ENCODE measurements around the gene DNAH2. TPM values are rescaled to one million over a fixed set of nuclear protein-coding genes. Genes with fewer than 3 reads are reported as not detected.

DNAH2 gene
- total and polyA plus RNA-seq, 4 donors = 1.5 to 14.0 (median 7.6) TPM

DNA sequence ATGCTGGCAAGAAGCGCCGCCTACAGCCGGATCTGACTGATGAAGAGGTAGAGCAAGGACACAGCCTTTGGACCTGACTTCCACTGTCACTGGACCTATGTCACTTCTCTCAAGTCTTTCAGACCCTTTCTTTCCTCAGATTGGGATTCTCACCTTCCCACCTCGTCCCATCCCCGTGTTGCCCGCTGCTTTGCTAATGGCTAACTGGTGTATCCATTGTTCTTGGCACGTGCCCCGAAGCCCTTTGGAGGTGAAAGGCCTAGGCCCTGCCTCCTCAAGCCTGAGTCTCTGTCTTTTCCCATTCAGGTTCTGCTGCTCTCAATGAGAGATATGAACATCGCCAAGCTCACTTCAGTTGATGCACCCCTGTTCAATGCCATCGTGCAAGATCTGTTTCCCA lies 63.2 kb downstream of the DNAH2 start:
- 93 to 97% methylated on average over 10 of the region's 10 CpGs for WGBS, 2 donors
- Histone ChIP-seq H3K4me1 (ENCODE audit: control insufficient read depth in 5 of 5, insufficient read depth in 5 of 5, low read length in 5 of 5) (no peaks in the 10 kb centered on the region), H3K27ac (ENCODE audit: low read depth in 1 of 2, low read length in 1 of 2) (no peak overlapping the region), H3K4me3 (no peak overlapping the region), H3K27me3 (ENCODE audit: control insufficient read depth in 3 of 3, insufficient read depth in 3 of 3, low read length in 2 of 3) (peaks cover 0 to 2% (median 0%) of the 10 kb centered on the region in 3 donors), H3K9me3 (ENCODE audit: control insufficient read depth in 4 of 4, insufficient read depth in 3 of 4, low read length in 3 of 4) (no peaks in the 10 kb centered on the region), H3K36me3 (ENCODE audit: control insufficient read depth in 4 of 4, insufficient read depth in 4 of 4, low read length in 4 of 4) (no peaks in the 10 kb centered on the region), H3K9ac (ENCODE audit: insufficient read depth in 1 of 2, low read length in 2 of 2) (no peak overlapping the region)
- TF ChIP-seq, protein P1, sequence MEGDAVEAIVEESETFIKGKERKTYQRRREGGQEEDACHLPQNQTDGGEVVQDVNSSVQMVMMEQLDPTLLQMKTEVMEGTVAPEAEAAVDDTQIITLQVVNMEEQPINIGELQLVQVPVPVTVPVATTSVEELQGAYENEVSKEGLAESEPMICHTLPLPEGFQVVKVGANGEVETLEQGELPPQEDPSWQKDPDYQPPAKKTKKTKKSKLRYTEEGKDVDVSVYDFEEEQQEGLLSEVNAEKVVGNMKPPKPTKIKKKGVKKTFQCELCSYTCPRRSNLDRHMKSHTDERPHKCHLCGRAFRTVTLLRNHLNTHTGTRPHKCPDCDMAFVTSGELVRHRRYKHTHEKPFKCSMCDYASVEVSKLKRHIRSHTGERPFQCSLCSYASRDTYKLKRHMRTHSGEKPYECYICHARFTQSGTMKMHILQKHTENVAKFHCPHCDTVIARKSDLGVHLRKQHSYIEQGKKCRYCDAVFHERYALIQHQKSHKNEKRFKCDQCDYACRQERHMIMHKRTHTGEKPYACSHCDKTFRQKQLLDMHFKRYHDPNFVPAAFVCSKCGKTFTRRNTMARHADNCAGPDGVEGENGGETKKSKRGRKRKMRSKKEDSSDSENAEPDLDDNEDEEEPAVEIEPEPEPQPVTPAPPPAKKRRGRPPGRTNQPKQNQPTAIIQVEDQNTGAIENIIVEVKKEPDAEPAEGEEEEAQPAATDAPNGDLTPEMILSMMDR (IDR thresholded peaks at IDR 0.05; ENCODE audit: control extremely low read depth, extremely low read depth) = no peak
- DNase-seq = no peak
- no peak for ATAC-seq (ENCODE audit: insufficient read depth, low FRiP score)

- DNase-seq = peak in 2 of 3 donors; percentile 11 to 15
- WGBS, 2 donors = 56 to 76% methylated on average over 6 of the region's 6 CpGs
- Histone ChIP-seq H3K27me3 (ENCODE audit: control insufficient read depth in 3 of 3, insufficient read depth in 3 of 3, low read length in 2 of 3) (peaks cover 0 to 2% (median 0%) of the 10 kb centered on the region in 3 donors), H3K9me3 (ENCODE audit: control insufficient read depth in 4 of 4, insufficient read depth in 3 of 4, low read length in 3 of 4) (no peaks in the 10 kb centered on the region), H3K4me1 (ENCODE audit: control insufficient read depth in 5 of 5, insufficient read depth in 5 of 5, low read length in 5 of 5) (no peaks in the 10 kb centered on the region), H3K36me3 (ENCODE audit: control insufficient read depth in 4 of 4, insufficient read depth in 4 of 4, low read length in 4 of 4) (no peaks in the 10 kb centered on the region), H3K27ac (ENCODE audit: low read depth in 1 of 2, low read length in 1 of 2) (no peak overlapping the region), H3K9ac (ENCODE audit: insufficient read depth in 1 of 2, low read length in 2 of 2) (no peak overlapping the region), H3K4me3 (no peak overlapping the region)
- peak; percentile 53 for ATAC-seq (ENCODE audit: insufficient read depth, low FRiP score)
- TF ChIP-seq, protein P1 (IDR thresholded peaks at IDR 0.05; ENCODE audit: control extremely low read depth, extremely low read depth) = no peak
Measured at GRCh38 chr17:7781429-7781828, 63.9 kb downstream of the DNAH2 start.

GRCh38 chr17:7782240-7782639 lies 64.7 kb downstream of the DNAH2 start:
- WGBS, 2 donors = 40 to 66% methylated on average over 2 of the region's 2 CpGs
- H3K4me3 ChIP-seq = no peak overlapping the region
- no peak overlapping the region for H3K27ac ChIP-seq (ENCODE audit: low read depth in 1 of 2, low read length in 1 of 2)
- H3K36me3 ChIP-seq (ENCODE audit: control insufficient read depth in 4 of 4, insufficient read depth in 4 of 4, low read length in 4 of 4) = no peaks in the 10 kb centered on the region
- no peak overlapping the region for H3K9ac ChIP-seq (ENCODE audit: insufficient read depth in 1 of 2, low read length in 2 of 2)
- peaks cover 0 to 2% (median 0%) of the 10 kb centered on the region in 3 donors for H3K27me3 ChIP-seq (ENCODE audit: control insufficient read depth in 3 of 3, insufficient read depth in 3 of 3, low read length in 2 of 3)
- no peaks in the 10 kb centered on the region for H3K9me3 ChIP-seq (ENCODE audit: control insufficient read depth in 4 of 4, insufficient read depth in 3 of 4, low read length in 3 of 4)
- no peak for ATAC-seq (ENCODE audit: insufficient read depth, low FRiP score)
- DNase-seq = peak in 1 of 3 donors; percentile 11
- no peaks in the 10 kb centered on the region for H3K4me1 ChIP-seq (ENCODE audit: control insufficient read depth in 5 of 5, insufficient read depth in 5 of 5, low read length in 5 of 5)
- TF ChIP-seq, protein P1 (IDR thresholded peaks at IDR 0.05; ENCODE audit: control extremely low read depth, extremely low read depth) = no peak

DNA sequence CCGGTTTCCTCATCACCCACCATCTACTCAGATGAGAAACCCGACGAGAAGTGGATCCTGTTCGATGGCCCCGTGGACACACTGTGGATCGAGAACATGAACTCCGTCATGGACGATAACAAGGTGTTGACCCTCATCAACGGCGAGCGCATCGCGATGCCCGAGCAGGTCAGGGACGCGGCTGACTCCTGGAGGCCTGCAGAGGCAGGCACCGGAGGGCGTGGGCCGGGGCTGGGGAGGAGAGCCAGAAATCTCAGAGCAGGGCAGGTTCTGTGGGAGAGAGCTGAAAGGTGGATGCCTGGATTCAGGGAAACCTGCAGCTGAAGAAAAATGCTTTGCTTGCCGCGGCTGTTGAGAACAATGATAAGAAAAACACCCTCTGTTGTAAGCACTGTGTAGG lies 69.3 kb downstream of the DNAH2 start:
- no peaks in the 10 kb centered on the region for H3K4me1 ChIP-seq (ENCODE audit: control insufficient read depth in 5 of 5, insufficient read depth in 5 of 5, low read length in 5 of 5)
- no peaks in the 10 kb centered on the region for H3K9me3 ChIP-seq (ENCODE audit: control insufficient read depth in 4 of 4, insufficient read depth in 3 of 4, low read length in 3 of 4)
- H3K27ac ChIP-seq (ENCODE audit: low read depth in 1 of 2, low read length in 1 of 2) = no peak overlapping the region
- H3K36me3 ChIP-seq (ENCODE audit: control insufficient read depth in 4 of 4, insufficient read depth in 4 of 4, low read length in 4 of 4) = no peaks in the 10 kb centered on the region
- DNase-seq (no peak), ATAC-seq (ENCODE audit: insufficient read depth, low FRiP score) (no peak)
- no peaks in the 10 kb centered on the region for H3K27me3 ChIP-seq (ENCODE audit: control insufficient read depth in 3 of 3, insufficient read depth in 3 of 3, low read length in 2 of 3)
- H3K9ac ChIP-seq (ENCODE audit: insufficient read depth in 1 of 2, low read length in 2 of 2) = no peak overlapping the region
- TF ChIP-seq, protein P1 (IDR thresholded peaks at IDR 0.05; ENCODE audit: control extremely low read depth, extremely low read depth) = no peak
- no peak overlapping the region for H3K4me3 ChIP-seq
- WGBS, 2 donors = 83 to 92% methylated on average over 21 of the region's 21 CpGs

All from lung (tissue), 12 donors.